ENCODE results near the gene BCL10. TPM values are rescaled to one million over a fixed set of nuclear protein-coding genes. Genes with fewer than 3 reads are reported as not detected.
A peak's percentile ranks its signal among the peaks of the same experiment; 100 is the strongest.

BCL10 gene
- total RNA-seq, 1 donor from 2014 or later: 14.3 TPM

DNA sequence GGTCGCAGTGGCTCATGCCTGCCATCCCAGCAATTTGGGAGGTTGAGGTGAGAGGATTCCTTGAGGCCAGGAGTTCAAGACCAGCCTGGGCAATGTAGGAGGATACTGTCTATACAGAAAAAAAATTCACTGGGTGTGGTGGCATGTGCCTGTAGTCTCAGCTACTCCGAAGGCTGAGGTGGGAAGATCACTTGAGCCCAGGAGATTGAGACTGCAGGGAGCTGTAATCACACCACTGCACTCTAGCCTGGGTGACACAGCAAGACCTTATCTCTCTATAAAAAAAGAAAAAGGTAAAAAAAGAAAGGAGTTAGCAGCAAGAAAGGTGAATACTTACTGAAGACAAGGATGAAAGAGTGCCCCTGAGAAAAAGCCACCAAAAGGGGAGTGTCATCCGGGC, 23.7 kb upstream of the BCL10 start:
- no peak for DNase-seq (ENCODE audit: low read depth)

DNA sequence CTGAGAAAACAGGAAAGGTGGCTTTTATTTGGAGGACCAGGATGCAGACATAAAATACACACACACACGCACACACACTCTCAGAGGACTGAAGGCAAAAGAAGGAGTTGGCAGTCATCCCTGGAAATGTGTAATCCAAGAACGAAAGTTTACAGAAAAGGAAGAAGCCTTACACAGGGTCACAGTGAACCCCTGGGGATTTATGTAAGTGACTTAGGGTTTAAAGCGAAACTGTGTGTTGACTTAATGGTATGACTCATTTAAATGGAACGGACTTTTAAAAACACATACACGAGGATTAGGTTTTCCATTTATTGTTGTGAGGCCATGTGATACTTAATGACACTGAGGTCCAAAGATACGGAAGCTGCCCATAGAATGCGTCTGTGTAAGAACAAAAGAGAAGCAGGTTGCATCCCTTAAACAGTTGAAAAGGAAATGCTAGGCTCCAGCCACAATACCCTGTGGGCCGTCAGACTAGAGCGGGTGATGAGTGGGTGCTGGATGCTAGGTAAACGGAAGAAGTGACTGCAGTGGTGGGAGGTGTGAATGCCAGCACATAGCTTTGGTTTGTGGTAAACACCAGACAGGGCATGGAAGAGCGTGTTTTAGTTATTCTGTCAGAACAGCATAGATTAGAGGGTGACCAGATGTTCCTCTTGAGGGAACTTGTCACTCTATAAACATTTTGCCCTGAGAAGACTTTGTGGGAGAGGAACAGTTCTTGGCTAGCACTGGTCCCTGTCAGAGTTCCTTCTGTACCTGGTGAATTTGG, 21.6 kb upstream of the BCL10 start:
- peak; percentile 91 for DNase-seq (ENCODE audit: low read depth)

- no peak for DNase-seq (ENCODE audit: low read depth)
Measured at GRCh38 chr1:85297538-85297854, 21.1 kb upstream of the BCL10 start.

GRCh38 chr1:85296980-85297379, 20.5 kb upstream of the BCL10 start:
- no peak for DNase-seq (ENCODE audit: low read depth)

DNA sequence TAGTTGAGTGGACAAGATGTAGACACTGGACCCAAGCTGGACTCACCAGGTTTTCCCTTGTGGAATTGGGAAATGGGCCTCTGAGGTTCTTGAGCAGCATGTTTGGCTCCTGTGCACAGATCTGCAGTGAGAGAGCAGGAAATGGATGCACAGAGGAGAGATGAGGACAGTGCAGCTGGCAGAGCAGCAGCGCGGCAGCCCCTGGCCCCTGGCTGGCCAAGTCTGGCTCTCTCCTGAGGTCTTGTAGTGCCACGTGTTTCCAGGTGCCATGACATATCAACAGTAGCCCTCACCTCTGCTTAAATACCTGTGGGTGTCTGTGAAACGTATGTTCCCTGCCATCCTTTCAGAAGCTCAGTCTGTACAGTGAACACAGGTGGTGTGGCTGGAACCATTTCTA, 19.2 kb upstream of the BCL10 start:
- no peak for DNase-seq (ENCODE audit: low read depth)

DNA sequence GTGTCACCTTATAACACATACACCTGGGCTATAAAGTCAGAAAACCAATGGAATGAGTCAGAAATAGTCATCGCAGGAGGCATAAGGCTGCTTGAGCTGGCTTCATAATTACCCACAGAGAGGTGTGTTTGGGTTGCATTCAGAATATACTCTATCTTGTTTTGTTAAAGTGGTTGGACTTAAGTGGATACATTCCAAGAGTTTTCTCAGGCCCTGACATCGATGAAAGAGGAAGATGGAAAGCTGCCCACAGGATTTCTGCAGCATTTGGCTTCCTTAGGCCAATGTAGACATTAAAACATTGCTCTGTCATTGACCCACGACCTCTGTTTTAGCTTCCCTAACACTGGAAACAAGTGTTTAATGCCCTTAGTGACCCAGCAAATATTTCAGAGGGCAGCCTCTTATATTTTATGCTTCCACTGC, 18.6 kb upstream of the BCL10 start:
- DNase-seq (ENCODE audit: low read depth): no peak

DNA sequence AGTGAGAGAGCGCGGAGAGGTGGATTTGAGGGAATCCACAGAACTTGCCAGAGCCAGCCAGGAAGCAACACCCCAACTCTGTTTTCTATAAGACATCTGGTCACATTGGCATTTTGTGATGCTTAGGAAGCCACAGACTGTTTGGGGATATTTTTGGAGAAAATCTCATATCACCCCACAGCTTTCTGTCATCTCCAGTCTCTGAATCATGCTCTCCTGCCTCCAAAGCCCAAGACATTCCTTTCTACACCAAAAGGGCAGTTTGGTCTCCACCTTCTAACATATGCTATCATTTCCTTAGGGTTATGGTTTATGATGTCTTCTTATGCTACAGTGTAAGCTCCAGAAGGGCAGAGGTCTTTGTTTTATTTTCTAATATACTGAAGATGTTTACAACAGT, 14.4 kb upstream of the BCL10 start:
- DNase-seq (ENCODE audit: low read depth): no peak

- no peak for DNase-seq (ENCODE audit: low read depth)
Measured at GRCh38 chr1:85289848-85290335, 13.5 kb upstream of the BCL10 start.

- DNase-seq (ENCODE audit: low read depth): peak; percentile 52
Measured at GRCh38 chr1:85289207-85289847, 12.9 kb upstream of the BCL10 start.

- no peak for DNase-seq (ENCODE audit: low read depth)
Measured at GRCh38 chr1:85284202-85284601, 7.8 kb upstream of the BCL10 start.

DNA sequence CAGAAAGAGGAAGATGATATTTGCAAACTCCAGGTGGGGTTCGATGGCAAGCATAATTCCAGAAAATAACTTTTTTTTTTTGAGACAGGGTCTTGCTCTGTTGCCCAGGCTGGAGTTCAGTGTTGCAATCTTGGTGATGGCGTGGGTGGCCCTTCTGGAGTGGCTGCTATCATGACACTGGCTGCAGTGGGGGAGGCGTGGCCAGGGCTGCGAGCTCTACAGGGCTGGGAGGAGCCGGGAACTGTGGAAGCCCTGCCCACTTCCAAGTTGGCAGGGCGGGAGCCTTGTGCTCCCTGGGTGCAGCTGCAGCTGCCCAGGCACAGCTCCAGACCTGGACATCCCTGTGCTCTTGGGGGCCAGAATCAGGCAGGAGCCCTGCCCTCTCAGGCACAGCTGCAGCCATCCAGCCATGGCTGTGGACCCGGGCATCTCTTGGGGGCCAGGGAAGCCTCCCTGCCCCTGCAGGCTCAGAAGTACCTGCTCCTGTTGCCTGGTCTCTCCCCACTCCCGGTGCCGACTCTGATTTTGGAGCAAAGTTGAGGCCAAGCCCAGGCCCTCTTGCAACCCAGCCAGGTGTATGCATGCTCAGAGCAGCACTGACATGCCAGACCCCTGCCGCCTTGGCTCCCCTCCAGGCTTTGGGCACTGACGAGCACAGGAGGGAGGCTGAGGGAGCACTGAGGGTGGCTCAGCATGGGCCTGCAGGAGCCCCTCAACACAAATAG, 7.2 kb upstream of the BCL10 start:
- DNase-seq (ENCODE audit: low read depth): peak; percentile 46

DNA sequence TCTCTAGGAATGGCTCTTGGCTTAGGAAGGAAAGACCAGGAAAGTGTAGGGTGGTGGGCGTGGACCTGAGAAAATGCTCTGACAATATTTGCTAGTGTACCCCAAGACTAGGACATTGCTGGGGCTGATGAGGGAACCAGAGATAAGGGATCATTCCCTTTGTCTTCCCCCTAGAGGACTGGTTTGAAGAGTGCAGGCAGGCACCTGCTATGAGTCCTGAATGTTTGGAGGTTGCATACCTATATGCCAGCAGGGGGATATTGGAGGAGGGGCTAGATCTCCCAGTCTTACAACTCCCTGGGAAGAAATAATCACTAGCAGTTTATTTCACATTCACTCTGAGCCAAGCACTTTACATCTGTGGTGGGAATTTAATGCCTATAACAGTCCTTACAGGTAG, 6.0 kb upstream of the BCL10 start:
- no peak for DNase-seq (ENCODE audit: low read depth)

DNA sequence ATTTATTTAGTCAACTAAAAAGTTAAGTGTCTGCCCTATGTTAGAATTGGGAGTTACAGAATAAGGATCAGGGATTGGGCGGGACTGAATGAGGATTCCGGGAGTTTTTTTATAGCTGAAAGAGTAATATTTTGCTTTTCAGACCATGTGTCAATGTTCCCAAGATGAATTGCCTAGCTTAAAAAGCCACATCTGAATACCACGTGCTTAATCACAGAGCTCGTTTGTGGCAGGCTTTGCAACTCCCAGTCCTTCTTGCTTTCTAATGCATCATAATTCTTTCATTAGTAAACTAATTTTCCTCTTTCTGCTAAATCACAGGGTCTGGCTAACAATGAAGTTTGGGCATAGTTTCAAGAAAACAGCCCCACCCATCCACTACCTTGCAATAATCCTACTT, 4.2 kb upstream of the BCL10 start:
- no peak for DNase-seq (ENCODE audit: low read depth)

- no peak for DNase-seq (ENCODE audit: low read depth)
Measured at GRCh38 chr1:85279458-85280080, 3.1 kb upstream of the BCL10 start.

- peak; percentile 83 for DNase-seq (ENCODE audit: low read depth)
Measured at GRCh38 chr1:85278853-85279314, 2.5 kb upstream of the BCL10 start.

GRCh38 chr1:85277802-85278201, 1.4 kb upstream of the BCL10 start:
- DNase-seq (ENCODE audit: low read depth): no peak

- DNase-seq (ENCODE audit: low read depth): no peak
Measured at GRCh38 chr1:85276978-85277639, 677 bp upstream of the BCL10 start.

- DNase-seq (ENCODE audit: low read depth): no peak
Measured at GRCh38 chr1:85275701-85276214, 674 bp downstream of the BCL10 start.

GRCh38 chr1:85274969-85275453, 1.4 kb downstream of the BCL10 start:
- DNase-seq (ENCODE audit: low read depth): peak; percentile 61

DNA sequence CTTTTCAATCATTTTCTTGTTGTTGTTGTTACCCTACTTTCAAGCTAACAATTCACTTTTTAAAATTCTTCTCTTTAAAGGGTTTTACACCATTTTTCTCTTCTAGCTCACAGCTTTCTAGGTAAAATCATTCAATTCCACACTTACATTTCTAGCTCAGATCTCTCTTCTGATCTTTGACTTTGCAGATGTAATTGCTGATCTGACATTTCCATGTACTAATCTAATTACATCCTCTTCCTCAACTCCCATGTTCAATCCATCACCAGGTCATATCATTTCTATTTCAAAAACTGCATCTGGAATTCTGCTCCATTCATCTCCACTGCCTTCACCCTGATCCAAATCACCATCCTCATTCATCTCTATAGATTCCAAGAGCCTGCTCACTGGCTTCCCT, 3.0 kb downstream of the BCL10 start:
- no peak for DNase-seq (ENCODE audit: low read depth)

Measured in myocyte (in vitro differentiated cells).